ES-I3 (cell line): Measurements from ENCODE around the gene COPZ1.
"Not testable (repeated sequence)": the region's sequence is repeated elsewhere in the genome, so short reads cannot be mapped to it uniquely, and the experiment has no call there.

Source experiments
- H3K36me3 ChIP-seq: 2 replicates; pipeline ENCODE4 v1.6.1; 2013; ENCODE audit warnings: mild to moderate bottlenecking, low read length, control low read depth, moderate library complexity; ENCODE audit not compliant: insufficient read depth
- H3K4me1 ChIP-seq: 2 replicates; pipeline ENCODE4 v1.6.1; 2013; ENCODE audit warnings: mild to moderate bottlenecking, control low read depth, low read length; ENCODE audit not compliant: insufficient read depth
- H3K9ac ChIP-seq: 2 replicates; pipeline ENCODE4 v1.6.1; 2013; ENCODE audit warnings: low read depth, mild to moderate bottlenecking, low read length, moderate library complexity
- H3K9me3 ChIP-seq: 2 replicates; pipeline ENCODE4 v1.6.1; 2013; ENCODE audit warnings: mild to moderate bottlenecking, low read length, moderate library complexity; ENCODE audit not compliant: control insufficient read depth, insufficient read depth

Gene COPZ1

DNA sequence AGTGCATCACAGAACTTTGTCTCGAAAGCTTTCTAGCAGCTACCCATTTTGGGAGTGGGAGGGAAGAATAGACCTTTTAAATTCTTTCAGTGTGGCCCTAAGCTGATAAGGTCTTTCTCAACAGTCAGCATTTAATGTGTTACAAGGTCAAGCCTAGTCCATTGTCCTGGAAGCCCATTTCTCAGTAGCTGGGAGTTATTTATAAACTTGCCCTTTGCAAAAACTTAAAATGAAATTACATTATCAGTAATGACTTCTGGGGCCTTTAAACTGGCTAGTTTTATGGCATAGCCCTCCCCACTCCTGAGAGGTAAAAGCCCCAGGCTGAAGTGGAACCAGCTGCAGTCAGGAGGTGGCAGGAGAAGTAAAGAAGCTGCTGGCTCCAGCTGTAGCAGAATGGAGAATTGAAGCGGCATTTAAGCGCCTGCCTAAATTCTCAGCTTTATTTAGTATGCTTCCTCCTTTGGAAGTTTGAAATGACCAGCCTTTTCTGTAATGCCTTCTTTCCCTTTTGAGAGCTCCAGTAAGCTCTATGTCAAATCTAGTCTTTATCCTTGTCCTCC lies 12.4 kb downstream of the COPZ1 start:
- no peaks in the 10 kb centered on the region for H3K9me3 ChIP-seq
- H3K36me3 ChIP-seq: peaks cover 4% of the 10 kb centered on the region; the same call in 1 of the 2 replicates
- no peaks in the 10 kb centered on the region; the same call in 1 of the 2 replicates for H3K4me1 ChIP-seq
- no peak overlapping the region for H3K9ac ChIP-seq

DNA sequence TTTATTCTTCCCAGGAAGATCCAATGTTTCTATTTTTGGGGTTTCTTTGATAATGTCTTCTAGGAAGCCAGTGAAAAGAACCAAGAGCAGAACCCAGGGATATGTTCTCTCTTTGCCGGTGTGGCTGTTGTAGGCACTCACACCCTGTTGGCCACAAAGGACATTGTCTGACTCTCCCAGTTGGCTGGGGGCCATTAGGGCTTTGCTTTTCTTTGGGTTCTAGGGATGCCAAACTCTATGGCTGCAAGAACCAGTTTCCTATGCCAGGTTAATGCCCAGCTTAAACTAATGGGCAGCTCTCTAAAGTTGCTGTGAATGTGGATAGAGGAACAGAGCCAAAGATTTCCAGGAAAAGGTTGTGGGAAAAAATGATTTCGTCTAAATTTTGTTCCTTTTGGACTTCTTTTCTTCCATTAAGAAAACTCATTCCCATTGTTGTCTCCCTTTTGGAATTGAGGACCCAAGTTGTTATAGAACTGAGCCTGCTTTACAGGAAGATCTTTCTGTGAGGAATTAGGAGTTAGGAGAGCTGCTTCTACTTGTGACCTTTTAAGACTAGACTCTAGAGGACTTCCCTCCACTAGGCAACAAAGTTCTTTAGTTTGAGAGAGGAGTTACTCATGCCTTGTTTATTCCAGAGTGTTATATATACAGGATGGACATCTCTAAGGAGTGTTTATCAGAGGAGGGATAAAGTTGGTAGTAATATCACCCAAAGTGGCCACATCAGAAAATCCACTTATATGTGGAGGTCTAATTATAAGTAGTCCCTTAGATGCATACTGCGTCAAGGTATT lies 13.1 kb downstream of the COPZ1 start:
- no peak overlapping the region for H3K9ac ChIP-seq
- no peaks in the 10 kb centered on the region; the same call in 1 of the 2 replicates for H3K4me1 ChIP-seq
- no peaks in the 10 kb centered on the region for H3K9me3 ChIP-seq
- peaks cover 10% of the 10 kb centered on the region; the same call in 1 of the 2 replicates for H3K36me3 ChIP-seq

DNA sequence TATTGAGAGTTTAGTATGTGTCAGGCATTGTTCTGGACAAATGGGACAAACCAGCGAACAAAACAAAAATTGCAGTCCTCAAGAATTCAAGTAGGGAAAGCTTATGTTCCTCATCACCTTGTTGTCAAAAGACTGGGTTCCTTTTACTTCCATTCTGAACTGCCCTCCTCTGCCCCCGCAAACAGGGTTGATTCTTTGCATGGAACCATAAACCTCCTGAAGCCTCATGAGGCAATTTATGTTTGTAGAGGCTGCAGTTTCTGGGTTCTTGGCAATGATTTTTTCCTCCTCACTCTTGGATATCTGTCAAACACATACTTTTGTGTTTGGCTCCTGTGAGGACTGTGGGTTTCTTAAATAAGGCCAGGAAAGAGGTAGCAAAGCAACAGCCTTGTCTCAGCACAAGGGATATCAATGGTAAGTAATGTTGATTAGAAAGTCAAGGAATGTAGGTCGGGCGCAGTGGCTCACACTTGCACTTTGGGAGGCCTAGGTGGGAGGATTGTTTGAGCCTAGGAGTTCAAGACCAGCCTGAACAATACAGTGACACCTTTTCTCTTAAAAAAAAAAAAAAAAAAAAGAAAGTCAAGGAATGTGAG lies 13.9 kb downstream of the COPZ1 start:
- H3K4me1 ChIP-seq: no peaks in the 10 kb centered on the region; the same call in 1 of the 2 replicates
- H3K36me3 ChIP-seq: peaks cover 10% of the 10 kb centered on the region
- H3K9me3 ChIP-seq: no peaks in the 10 kb centered on the region
- H3K9ac ChIP-seq: no peak overlapping the region

DNA sequence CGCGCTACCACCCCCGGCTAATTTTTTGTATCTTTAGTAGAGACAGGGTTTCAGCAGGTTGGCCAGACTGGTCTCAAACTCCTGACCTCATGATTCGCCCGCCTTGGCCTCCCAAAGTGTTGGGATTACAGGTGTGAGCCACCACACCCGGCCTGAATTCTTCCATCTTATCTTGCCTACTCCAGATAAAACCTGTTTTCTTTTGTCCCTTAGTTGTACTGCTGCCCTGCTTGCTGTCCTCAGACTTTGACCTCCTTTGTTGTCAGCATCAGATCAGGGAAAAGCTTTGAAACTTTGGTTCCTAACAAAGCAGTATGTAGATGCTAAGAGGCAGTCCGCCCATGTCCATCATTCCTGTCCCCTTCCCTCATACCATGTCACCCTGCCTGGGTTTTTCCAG lies 15.9 kb downstream of the COPZ1 start:
- Histone ChIP-seq H3K36me3 (peaks cover 10% of the 10 kb centered on the region), H3K9ac (no peak overlapping the region), H3K4me1 (no peaks in the 10 kb centered on the region; the same call in 1 of the 2 replicates), H3K9me3 (no peaks in the 10 kb centered on the region)

DNA sequence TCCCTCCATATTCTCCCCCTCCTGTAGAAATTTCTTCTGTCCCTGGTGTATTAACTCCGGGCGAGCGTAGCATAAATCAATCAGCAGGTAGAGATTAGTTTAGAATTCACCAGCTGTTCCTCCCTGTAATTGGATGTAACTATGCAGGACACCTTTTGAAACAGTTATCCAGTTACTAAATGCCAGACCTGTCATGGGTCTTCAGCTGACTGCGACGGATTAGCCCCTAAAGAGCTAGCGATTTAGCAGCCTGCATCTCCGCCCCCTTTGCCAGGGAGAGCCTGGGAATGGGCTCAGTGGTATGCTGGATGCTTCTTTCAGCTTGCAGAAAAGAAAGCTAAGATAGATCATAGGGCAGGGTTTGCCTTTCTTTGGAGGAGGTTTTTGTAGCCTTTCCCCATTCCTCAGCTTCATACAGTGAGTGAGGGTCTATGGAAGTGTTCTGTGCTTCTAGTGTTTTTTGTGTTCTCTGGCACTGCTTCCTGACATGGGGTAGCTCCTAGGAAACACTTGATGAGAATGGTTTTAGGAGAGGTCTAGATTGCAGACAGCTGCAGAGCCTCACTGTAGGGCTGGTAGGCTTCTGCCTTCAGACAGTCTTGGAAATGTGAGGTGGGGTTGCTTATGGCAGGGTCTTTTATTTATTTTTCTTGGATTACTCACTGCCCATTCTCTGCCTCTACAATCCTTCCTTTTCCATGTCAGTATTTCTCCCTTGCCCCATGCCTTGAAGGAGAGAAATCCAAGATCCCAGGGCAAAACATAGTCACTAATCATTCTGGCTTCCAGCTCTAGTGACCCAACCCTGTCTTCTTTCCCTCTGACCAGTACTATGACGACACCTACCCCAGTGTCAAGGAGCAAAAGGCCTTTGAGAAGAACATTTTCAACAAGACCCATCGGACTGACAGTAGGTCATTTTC lies 16.7 kb downstream of the COPZ1 start:
- Histone ChIP-seq H3K9ac (no peak overlapping the region), H3K9me3 (no peaks in the 10 kb centered on the region), H3K36me3 (peaks cover 10% of the 10 kb centered on the region), H3K4me1 (no peaks in the 10 kb centered on the region; the same call in 1 of the 2 replicates)

DNA sequence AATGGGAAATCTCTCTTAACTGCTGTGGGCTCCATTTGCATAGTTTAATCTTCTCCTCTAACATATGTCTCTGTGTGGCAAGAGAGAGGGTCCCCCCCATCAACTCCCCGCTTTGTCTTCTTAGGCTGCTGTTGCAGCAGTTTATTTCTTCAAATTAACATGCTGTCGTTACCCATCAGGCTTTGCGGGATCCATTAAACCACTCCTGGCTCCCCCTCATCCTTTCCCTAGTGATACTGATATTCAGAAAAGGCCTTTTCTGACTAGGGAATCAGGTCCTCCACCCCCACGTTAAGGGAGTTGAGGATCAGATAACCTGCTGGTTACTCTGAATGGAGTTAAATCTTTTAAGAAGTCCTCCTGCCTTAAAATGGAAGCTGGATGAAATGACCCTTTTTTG lies 24.1 kb downstream of the COPZ1 start:
- no peak overlapping the region for H3K9ac ChIP-seq
- peaks cover 8% of the 10 kb centered on the region; the same call in 1 of the 2 replicates for H3K36me3 ChIP-seq
- no peaks in the 10 kb centered on the region for H3K9me3 ChIP-seq
- H3K4me1 ChIP-seq: peaks cover 32% of the 10 kb centered on the region

DNA sequence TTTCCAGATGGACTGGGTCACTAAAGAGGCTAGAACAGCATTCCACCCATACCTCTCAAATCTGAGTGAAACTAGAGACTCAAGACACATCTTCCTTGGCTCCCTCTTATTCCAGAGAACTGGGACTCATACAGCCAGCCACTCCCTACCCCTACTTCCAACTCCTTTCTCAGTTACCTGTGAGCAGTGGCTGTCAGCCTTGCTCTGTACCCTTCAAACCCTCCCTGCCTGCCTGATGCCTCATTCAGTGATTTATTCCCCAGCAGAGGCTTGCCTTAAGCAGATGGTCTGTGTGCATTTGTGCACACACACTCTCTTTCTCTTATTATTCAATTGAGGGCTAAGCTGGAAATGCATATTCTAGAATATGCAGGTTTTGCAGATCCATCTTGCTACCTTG lies 24.7 kb downstream of the COPZ1 start:
- H3K9me3 ChIP-seq: no peaks in the 10 kb centered on the region
- peaks cover 8% of the 10 kb centered on the region; the same call in 1 of the 2 replicates for H3K36me3 ChIP-seq
- peaks cover 33% of the 10 kb centered on the region for H3K4me1 ChIP-seq
- H3K9ac ChIP-seq: no peak overlapping the region

DNA sequence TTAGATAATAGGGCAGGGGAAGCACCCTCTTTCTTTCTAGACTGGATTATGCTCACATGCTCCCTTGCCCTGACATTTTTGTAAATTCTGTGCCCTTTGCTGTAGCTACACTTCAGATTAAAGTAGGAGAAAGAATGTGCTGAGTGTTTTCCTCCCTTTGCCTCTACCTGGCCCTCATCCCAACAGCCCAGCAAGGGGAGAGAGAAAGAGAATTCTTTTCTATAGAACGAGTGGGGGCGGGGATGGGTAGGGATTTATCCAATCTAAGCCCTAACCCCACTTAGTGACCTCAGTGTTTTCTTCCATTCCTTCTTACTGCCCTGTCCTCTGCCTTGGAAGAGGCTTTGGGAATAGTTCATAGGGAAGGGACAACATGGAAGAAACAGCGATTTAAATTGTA lies 25.8 kb downstream of the COPZ1 start:
- Histone ChIP-seq H3K36me3 (peaks cover 8% of the 10 kb centered on the region; the same call in 1 of the 2 replicates), H3K9me3 (no peaks in the 10 kb centered on the region), H3K4me1 (peaks cover 43% of the 10 kb centered on the region), H3K9ac (no peak overlapping the region)

DNA sequence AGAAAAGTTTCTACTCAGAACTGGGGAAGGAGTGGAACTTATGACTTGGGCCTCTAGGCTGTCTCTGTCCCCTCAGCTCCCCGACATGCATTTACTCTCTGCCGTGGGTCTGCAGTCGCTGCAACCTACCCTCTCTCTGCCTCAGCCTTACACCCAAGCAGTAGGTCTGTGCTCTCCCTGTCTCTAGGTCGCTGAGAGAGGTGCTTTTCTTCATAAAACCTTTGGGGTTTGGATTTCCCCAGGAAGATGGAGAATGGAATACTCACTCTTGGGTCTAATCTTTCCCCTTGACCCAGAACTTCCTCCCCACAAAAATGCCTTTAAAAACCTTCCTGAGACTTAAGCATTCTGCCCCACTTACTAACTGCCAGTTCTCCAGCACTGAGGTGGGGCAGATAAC lies 26.4 kb downstream of the COPZ1 start:
- Histone ChIP-seq H3K9me3 (no peaks in the 10 kb centered on the region), H3K4me1 (peaks cover 49% of the 10 kb centered on the region), H3K9ac (no peak overlapping the region), H3K36me3 (peaks cover 8% of the 10 kb centered on the region; the same call in 1 of the 2 replicates)

DNA sequence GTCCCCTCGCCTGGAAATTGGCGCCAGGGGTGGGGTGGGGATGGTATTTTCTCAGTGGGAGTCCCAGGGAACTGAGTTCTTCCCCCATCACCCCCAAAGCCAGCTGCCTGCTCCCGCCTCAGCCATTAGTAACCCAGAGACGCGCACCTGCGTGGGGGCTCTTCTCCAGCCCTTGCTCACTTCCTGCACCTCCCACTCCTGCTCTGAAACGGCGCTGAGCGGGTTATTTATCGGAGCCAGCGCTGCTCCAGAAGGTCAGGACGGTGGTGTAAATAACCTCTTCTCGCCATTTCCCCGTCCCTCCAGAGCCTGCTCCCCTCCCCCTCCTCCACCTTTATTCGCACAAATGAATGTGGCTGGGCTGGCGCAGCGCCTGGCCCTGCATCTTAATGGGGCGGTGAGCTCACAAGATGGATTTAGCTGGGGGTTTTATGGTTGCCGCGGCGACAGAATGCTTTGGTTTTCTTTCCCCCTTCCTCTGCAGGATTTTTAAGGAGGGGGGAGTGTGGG lies 27.1 kb downstream of the COPZ1 start:
- H3K9ac ChIP-seq: peak overlapping the region; percentile 26
- peaks cover 57% of the 10 kb centered on the region for H3K4me1 ChIP-seq
- no peaks in the 10 kb centered on the region for H3K9me3 ChIP-seq
- H3K36me3 ChIP-seq: peaks cover 8% of the 10 kb centered on the region; the same call in 1 of the 2 replicates

DNA sequence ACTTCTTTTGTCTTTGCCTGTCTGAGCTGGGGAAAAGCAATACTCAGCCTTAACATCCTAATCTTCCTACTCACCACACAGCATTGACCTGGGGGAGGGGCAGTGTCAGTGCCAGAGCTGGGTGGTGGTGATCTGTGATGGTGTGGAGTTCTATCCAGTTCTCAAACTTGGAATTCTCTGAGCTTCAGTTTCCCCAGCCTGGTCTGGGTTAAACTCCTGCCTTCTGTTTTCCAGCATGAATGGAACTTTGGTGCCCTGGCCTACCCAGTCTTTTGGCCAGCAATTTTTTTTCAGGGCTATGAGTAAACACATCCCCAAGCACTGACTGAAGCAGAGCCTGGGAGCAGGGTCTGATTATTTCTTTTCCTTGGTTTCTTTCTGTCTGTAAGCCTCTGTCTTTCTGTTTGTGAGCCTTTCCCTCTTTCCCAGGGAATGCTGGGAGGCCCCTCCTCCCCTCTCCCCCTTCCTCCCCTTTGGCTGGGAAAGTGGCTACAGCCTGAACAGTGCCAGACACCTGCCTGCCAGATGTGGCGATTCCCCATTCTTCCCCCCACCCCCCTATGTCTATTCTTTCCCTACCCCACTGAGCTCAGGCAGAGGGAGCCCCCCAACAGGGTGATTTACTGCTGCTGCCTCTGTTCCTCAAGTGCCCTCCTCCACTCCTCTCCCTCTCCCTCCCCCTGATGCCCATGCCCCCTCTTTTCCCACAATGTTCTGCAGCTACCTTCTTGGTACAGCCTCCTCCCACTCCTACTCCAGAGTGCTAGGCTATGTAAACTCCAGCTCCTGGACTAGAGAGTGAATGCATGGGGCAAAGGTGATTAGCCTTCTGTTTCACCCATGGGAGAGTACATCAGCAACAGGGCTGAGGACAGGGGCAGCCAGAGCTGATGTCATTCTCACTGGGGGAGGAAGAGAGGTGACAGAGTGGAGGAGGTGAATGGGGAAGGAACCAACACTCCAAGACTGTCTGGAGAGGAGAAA lies 28.3 kb downstream of the COPZ1 start:
- peaks cover 66% of the 10 kb centered on the region for H3K4me1 ChIP-seq
- no peak overlapping the region; the same call in 1 of the 2 replicates for H3K9ac ChIP-seq
- H3K9me3 ChIP-seq: no peaks in the 10 kb centered on the region
- peaks cover 2% of the 10 kb centered on the region; the same call in 1 of the 2 replicates for H3K36me3 ChIP-seq

DNA sequence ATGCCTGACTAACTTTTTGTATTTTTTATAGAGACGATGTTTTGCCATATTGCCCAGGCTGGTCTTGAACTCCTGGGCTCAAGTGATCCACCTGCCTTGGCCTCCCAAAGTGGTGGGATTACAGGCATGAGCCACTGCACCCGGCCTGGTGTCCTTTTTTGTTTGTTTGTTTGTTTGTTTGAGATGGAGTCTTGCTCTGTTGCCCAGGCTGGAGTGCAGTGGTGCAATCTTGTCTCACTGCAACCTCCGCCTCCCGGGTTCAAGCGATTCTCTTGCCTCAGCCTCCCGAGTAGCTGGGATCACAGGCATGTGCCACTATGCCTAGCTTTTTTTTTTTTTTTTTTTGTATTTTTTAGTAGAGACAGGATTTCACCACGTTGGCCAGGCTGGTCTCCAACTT lies 29.3 kb downstream of the COPZ1 start:
- peaks cover 66% of the 10 kb centered on the region for H3K4me1 ChIP-seq
- H3K9ac ChIP-seq, H3K36me3 ChIP-seq, H3K9me3 ChIP-seq: not testable (repeated sequence)
